Measurements from ENCODE around the gene AHRR. TPM values are rescaled to one million over a fixed set of nuclear protein-coding genes. Genes with fewer than 3 reads are reported as not detected.

AHRR gene
- total and polyA plus RNA-seq, 9 of the 15 experiments (the other 6 are each of a cell fraction or from before 2014, with no cell fraction given) = 0.06 to 1.6 (median 0.75) TPM; not detected in 1

DNA sequence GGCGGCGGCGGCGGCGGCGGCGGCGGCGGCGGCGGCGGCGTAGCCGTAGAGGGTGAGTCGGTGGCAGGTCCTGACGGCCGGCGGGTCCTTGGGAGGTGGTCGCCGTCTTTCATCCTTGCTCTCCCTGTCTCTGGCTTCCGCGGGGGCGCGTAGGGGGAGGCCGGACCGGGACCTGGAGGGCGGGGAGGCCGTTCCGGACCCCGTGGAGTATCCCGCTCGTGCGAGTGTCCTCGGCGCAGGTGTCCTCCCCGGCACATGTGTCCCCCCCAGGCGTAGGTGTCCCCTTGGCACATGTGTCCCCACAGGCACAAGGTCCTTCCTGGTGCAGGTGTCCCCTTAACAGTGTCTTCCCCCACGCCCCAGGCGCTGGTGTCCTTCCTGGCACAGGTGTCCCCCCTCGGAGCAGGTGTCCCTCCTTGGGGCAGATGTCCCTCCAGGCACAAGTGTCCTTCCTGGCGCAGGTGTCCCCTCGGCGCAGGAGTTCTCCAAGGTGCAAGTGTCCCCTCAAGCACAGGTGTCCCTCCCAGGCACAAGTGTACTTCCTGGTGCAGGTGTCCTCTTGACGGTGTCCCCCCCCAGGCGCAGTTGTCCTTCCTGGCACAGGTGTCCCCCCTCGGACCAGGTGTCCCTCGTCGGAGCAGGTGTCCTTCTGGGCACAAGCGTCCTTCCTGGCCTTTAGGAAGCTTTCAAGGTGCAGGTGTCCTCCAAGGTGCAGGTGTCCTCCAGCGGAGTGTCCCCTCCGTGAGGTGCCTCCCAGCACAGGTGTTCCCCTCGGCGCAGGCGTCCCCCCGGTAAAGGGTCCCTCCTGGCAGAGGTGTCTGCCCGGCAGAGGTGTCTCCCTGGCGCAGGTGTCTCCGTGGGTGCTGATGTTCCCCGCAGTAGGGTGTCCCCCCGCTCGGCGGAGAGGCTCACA, 122.0 kb downstream of the AHRR start (continued):
- TF ChIP-seq SMC3 (conservative IDR thresholded peaks at IDR 0.05; ENCODE audit: insufficient read depth, low read depth, low read length) = no peak
- no peak for TF ChIP-seq CBX8 (IDR thresholded peaks at IDR 0.05; ENCODE audit: borderline replicate concordance, extremely low read depth, low read depth, low read length, poor library complexity, severe bottlenecking)
- peak; percentile 83 for TF ChIP-seq POLR2G (IDR thresholded peaks at IDR 0.05; ENCODE audit: low read depth, low read length)
- TF ChIP-seq RBFOX2 (IDR thresholded peaks at IDR 0.05; ENCODE audit: low read depth, low read length) = peak; percentile 74
- TF ChIP-seq PHF8 (IDR thresholded peaks at IDR 0.05; ENCODE audit: borderline replicate concordance, low read length) = peak; percentile 88; the same call in 1 of the 2 replicates
- TF ChIP-seq BACH1 (tag; IDR thresholded peaks at IDR 0.05) = no peak
- TF ChIP-seq, protein P1, sequence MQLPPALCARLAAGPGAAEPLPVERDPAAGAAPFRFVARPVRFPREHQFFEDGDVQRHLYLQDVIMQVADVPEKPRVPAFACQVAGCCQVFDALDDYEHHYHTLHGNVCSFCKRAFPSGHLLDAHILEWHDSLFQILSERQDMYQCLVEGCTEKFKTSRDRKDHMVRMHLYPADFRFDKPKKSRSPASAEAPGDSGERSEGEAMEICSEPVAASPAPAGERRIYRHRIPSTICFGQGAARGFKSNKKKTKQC (CRISPR knock-in tag; IDR thresholded peaks at IDR 0.05) = no peak
- TF ChIP-seq CREB1 (IDR thresholded peaks at IDR 0.05) = no peak
- no peak for TF ChIP-seq CREB1 (CRISPR knock-in tag; IDR thresholded peaks at IDR 0.05)
- no peak for TF ChIP-seq IFI16 (CRISPR knock-in tag; IDR thresholded peaks at IDR 0.05)
- TF ChIP-seq, protein P2, sequence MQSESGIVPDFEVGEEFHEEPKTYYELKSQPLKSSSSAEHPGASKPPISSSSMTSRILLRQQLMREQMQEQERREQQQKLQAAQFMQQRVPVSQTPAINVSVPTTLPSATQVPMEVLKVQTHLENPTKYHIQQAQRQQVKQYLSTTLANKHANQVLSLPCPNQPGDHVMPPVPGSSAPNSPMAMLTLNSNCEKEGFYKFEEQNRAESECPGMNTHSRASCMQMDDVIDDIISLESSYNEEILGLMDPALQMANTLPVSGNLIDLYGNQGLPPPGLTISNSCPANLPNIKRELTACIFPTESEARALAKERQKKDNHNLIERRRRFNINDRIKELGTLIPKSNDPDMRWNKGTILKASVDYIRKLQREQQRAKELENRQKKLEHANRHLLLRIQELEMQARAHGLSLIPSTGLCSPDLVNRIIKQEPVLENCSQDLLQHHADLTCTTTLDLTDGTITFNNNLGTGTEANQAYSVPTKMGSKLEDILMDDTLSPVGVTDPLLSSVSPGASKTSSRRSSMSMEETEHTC (IDR thresholded peaks at IDR 0.05) = no peak
- peak; percentile 36; the same call in 1 of the 2 replicates for TF ChIP-seq CBFA2T2 (conservative IDR thresholded peaks at IDR 0.05)
- TF ChIP-seq GABPB1 (CRISPR knock-in tag; IDR thresholded peaks at IDR 0.05) = peak; percentile 90
- peak in 1 of 2 experiments; percentile 63; a peak in 1 of 4 replicates for TF ChIP-seq FOXA3 (CRISPR knock-in tag; conservative IDR thresholded peaks at IDR 0.05 in 1 of 2, IDR thresholded peaks at IDR 0.05 in 1 of 2)
- peak; percentile 33 for TF ChIP-seq SAP30 (IDR thresholded peaks at IDR 0.05; ENCODE audit: borderline replicate concordance, insufficient read depth, low read depth, low read length, poor library complexity, severe bottlenecking)
- 0 out of 2 replicates have a peak, but pooled peaks have one; percentile 25 for TF ChIP-seq ZNF143 (CRISPR knock-in tag; IDR thresholded peaks at IDR 0.05)
- TF ChIP-seq HNRNPLL (IDR thresholded peaks at IDR 0.05; ENCODE audit: low read depth, low read length, poor library complexity, severe bottlenecking) = peak; percentile 3
